K562 (cell line): ENCODE results near the gene ECSIT. TPM values are rescaled to one million over a fixed set of nuclear protein-coding genes. Genes with fewer than 3 reads are reported as not detected.

Source experiments
- E2F4 ChIP-seq: sonication (generic); formaldehyde crosslinking; IDR thresholded peaks from 2 replicates; pipeline ENCODE4 v1.8.0; 2022; ENCODE audit warnings: mild to moderate bottlenecking, low read depth, missing genetic modification reagents
- JUND ChIP-seq, 2 experiments: IDR thresholded peaks; 2 replicates in 1 of 2; 3 replicates in 1 of 2; pipeline ENCODE4 v1.6.1; 2011; ENCODE audit warnings: borderline replicate concordance in 2 of 2, low read depth in 2 of 2, low read length in 2 of 2, improper control_type of control experiment in 1 of 2, missing biosample characterization in 1 of 2, missing genetic modification characterization in 1 of 2, missing genetic modification reagents in 1 of 2
- MNT ChIP-seq, 2 experiments: fragments of 450-650 bp; conservative IDR thresholded peaks; 2 replicates each; pipeline ENCODE4 v1.6.1; 2017; ENCODE audit warnings: mild to moderate bottlenecking in 2 of 2, moderate library complexity in 2 of 2
- NRF1 ChIP-seq, 2 experiments: fragments of 450-650 bp; IDR thresholded peaks in 1 of 2; conservative IDR thresholded peaks in 1 of 2; 2 replicates each; pipeline ENCODE4 v1.6.1; 2014; ENCODE audit warnings: mild to moderate bottlenecking in 2 of 2
- RCOR1 ChIP-seq, 2 experiments: IDR thresholded peaks; 2 replicates each; pipeline ENCODE4 v1.6.1; 2012; ENCODE audit warnings: low read depth in 2 of 2, low read length in 2 of 2, borderline replicate concordance in 1 of 2, improper control_type of control experiment in 1 of 2
- ZNF347 ChIP-seq: fragments of 450-650 bp; formaldehyde crosslinking; IDR thresholded peaks from 2 replicates; pipeline ENCODE4 v1.4.0; 2020; ENCODE audit warnings: low read depth, mild to moderate bottlenecking, moderate library complexity
- ZNF395 ChIP-seq: fragments of 200-800 bp; sonication (Bioruptor generic); IDR thresholded peaks from 2 replicates; pipeline ENCODE4 v1.6.1; 2017; ENCODE audit warnings: missing genetic modification characterization, missing compliant biosample characterization
- polyA plus RNA-seq, 8 experiments: library from polyadenylated mRNA; depleted of rRNA in 4 of 8; stranded (reverse) in 5 of 8; unstranded in 3 of 8; fragments of >200 nt; fragmentation: Nextera tagmentation in 2 of 8; fragmentation: Illumina TruSeq in 1 of 8; extraction: Ambion mirVana in 2 of 8; extraction: Trizol in 1 of 8; gene quantifications; 2 replicates each; pipeline versions ENCODE4 v1.2.1 to v1.2.3, GENCODE V29; 2011 to 2014; ENCODE audit warnings: inconsistent platforms in 1 of 8, missing spikeins in 1 of 8
- total RNA-seq, 7 experiments: library from RNA; depleted of rRNA in 6 of 7; stranded (reverse); fragments of >200 nt in 6 of 7; fragmentation: Illumina TruSeq in 2 of 7; extraction: Trizol in 2 of 7; gene quantifications; 2 replicates each; pipeline versions ENCODE4 v1.2.1 to v1.2.3, GENCODE V29; 2011 to 2021; ENCODE audit warnings: low replicate concordance in 1 of 7

The ECSIT gene
- total and polyA plus RNA-seq, 9 of the 15 experiments (the other 6 are each of a cell fraction or from before 2014, with no cell fraction given): 1.1 to 82.5 (median 43.9) TPM

- no peak for TF ChIP-seq E2F4 (CRISPR knock-in tag)
- peak; percentile 2; the same call in 1 of the 2 replicates for TF ChIP-seq JUND (IDR thresholded peaks at IDR 0.05; ENCODE audit: borderline replicate concordance, low read depth, low read length)
- 0 out of 3 replicates have a peak, but pooled peaks have one; percentile 11 for TF ChIP-seq JUND (tag; IDR thresholded peaks at IDR 0.05; ENCODE audit: borderline replicate concordance, low read depth, low read length)
- peak; percentile 91 to 96 for TF ChIP-seq MNT (conservative IDR thresholded peaks at IDR 0.05)
- peak; percentile 64 for TF ChIP-seq NRF1 (conservative IDR thresholded peaks at IDR 0.05 in 1 of 2, IDR thresholded peaks at IDR 0.05 in 1 of 2)
- peak in 1 of 2 experiments; percentile 51; a peak in 1 of 4 replicates for TF ChIP-seq RCOR1 (IDR thresholded peaks at IDR 0.05; ENCODE audit: borderline replicate concordance in 1 of 2, low read depth in 2 of 2, low read length in 2 of 2)
- TF ChIP-seq ZNF395 (CRISPR knock-in tag): peak; percentile 70; the same call in 1 of the 2 replicates
- no peak for TF ChIP-seq ZNF347
Observed at GRCh38 chr19:11528551-11529341, at the start of gene ECSIT (continued).
